H1 (cell line): ENCODE data around the gene SLC25A52. TPM values are rescaled to one million over a fixed set of nuclear protein-coding genes. Genes with fewer than 3 reads are reported as not detected.

Experiments
- CTCF ChIA-PET: fragments of 300-600 bp; sonication (Branson Sonifier 250); formaldehyde crosslinking; loops from one replicate; lab custom pipeline; 2021; ENCODE audit not compliant: partially characterized antibody; lab: Charles Lee
- POLR2A ChIA-PET: fragments of 300-600 bp; sonication (Branson Sonifier 250); formaldehyde crosslinking; loops from one replicate; lab custom pipeline; 2021; ENCODE audit warnings: inconsistent platforms; ENCODE audit not compliant: partially characterized antibody; lab: Charles Lee
- DNase-seq, 2 experiments: peaks; one replicate each; pipeline versions ENCODE4 v3.0.0 to v3.0.0-alpha.2; 2010 to 2022; ENCODE audit warnings: low spot score in 2 of 2, low read depth in 1 of 2, mixed read lengths in 1 of 2
- FAIRE-seq: peaks from 2 replicates; lab custom pipeline; 2011; peaks lifted over from hg19 to GRCh38; lab: Jason Lieb, UNC
- H2AFZ ChIP-seq: 2 replicates; pipeline ENCODE4 v1.8.1; 2012; ENCODE audit warnings: low read length, inconsistent platforms
- H2AK5ac ChIP-seq: 2 replicates; pipeline ENCODE4 v1.6.1; 2013; ENCODE audit warnings: low read depth, low read length
- H2BK120ac ChIP-seq: replicated peaks from 2 replicates; pipeline ENCODE3; 2013; ENCODE audit warnings: low read depth, low read length, inconsistent platforms
- H2BK12ac ChIP-seq: 2 replicates; pipeline ENCODE4 v1.6.1; 2013; ENCODE audit warnings: low read depth, low read length
- H2BK15ac ChIP-seq: 2 replicates; pipeline ENCODE4 v1.6.1; 2013; ENCODE audit warnings: low read length
- H2BK20ac ChIP-seq: 2 replicates; pipeline ENCODE4 v1.6.1; 2013; ENCODE audit warnings: low read length
- H2BK5ac ChIP-seq: 2 replicates; pipeline ENCODE4 v1.6.1; 2013; ENCODE audit warnings: low read depth, low read length
- H3K14ac ChIP-seq: 2 replicates; pipeline ENCODE4 v1.6.1; 2013; ENCODE audit warnings: inconsistent platforms; ENCODE audit not compliant: insufficient read length
- H3K18ac ChIP-seq: 2 replicates; pipeline ENCODE4 v1.6.1; 2013; ENCODE audit warnings: low read length; ENCODE audit errors: extremely low read depth
- H3K23ac ChIP-seq: 2 replicates; pipeline ENCODE4 v1.6.1; 2013; ENCODE audit warnings: inconsistent platforms; ENCODE audit not compliant: insufficient read length
- H3K23me2 ChIP-seq: 2 replicates; pipeline ENCODE4 v1.6.1; 2013; ENCODE audit warnings: low read depth, low read length
- H3K27ac ChIP-seq: 2 replicates; pipeline ENCODE4 v1.6.1; 2011; ENCODE audit warnings: low read depth, low read length, inconsistent platforms
- H3K27me3 ChIP-seq, 4 experiments: replicated peaks in 1 of 4; 1 replicate in 1 of 4; 2 replicates in 3 of 4; pipeline versions ENCODE4 v1.6.1 to v1.8.1; 2011 to 2013; ENCODE audit warnings: low read length in 3 of 4, mild to moderate bottlenecking in 3 of 4, inconsistent platforms in 2 of 4, mixed read lengths in 2 of 4, moderate library complexity in 1 of 4; ENCODE audit not compliant: control insufficient read depth in 3 of 4, insufficient read depth in 3 of 4; ENCODE audit errors: extremely low read depth in 1 of 4
- H3K36me3 ChIP-seq, 4 experiments: 2 replicates each; pipeline versions ENCODE4 v1.6.1 to v1.8.1; 2011 to 2013; ENCODE audit warnings: mild to moderate bottlenecking in 4 of 4, low read length in 3 of 4, moderate library complexity in 2 of 4, control low read depth in 1 of 4, inconsistent platforms in 1 of 4; ENCODE audit not compliant: insufficient read depth in 4 of 4, control insufficient read depth in 2 of 4
- H3K4ac ChIP-seq: replicated peaks from 2 replicates; pipeline ENCODE3; 2013; ENCODE audit warnings: low read length, low read depth, mixed read lengths, inconsistent platforms; ENCODE audit not compliant: insufficient read length
- H3K4me1 ChIP-seq, 4 experiments: replicated peaks in 1 of 4; 1 replicate in 1 of 4; 2 replicates in 3 of 4; pipeline versions ENCODE4 v1.6.1 to v1.8.1; 2011 to 2013; ENCODE audit warnings: low read length in 3 of 4, inconsistent platforms in 2 of 4, mixed read lengths in 1 of 4; ENCODE audit not compliant: insufficient read depth in 4 of 4, control insufficient read depth in 3 of 4
- H3K4me2 ChIP-seq, 2 experiments: 2 replicates each; pipeline versions ENCODE4 v1.6.1 to v1.8.1; 2011 to 2013; ENCODE audit warnings: low read depth in 2 of 2, low read length in 2 of 2, control low read depth in 1 of 2, inconsistent platforms in 1 of 2, mild to moderate bottlenecking in 1 of 2; ENCODE audit not compliant: insufficient read depth in 1 of 2
- H3K4me3 ChIP-seq, 4 experiments: fragments of 200-600, 300-600 bp in 1 of 4; sonication (generic), shearing (Covaris generic), sonication (Bioruptor Twin) in 1 of 4; 2 replicates each; pipeline versions ENCODE4 v1.5.1 to v1.8.1; 2011 to 2016; ENCODE audit warnings: low read length in 4 of 4, low read depth in 3 of 4, control low read depth in 2 of 4, inconsistent platforms in 2 of 4, mild to moderate bottlenecking in 2 of 4, mixed read lengths in 1 of 4, moderate library complexity in 1 of 4; ENCODE audit not compliant: insufficient read depth in 2 of 4; ENCODE audit errors: extremely low read depth in 1 of 4
- H3K56ac ChIP-seq: replicated peaks from 2 replicates; pipeline ENCODE3; 2013; ENCODE audit warnings: low read depth, mild to moderate bottlenecking, mixed read lengths, low read length, inconsistent platforms; ENCODE audit not compliant: insufficient read length
- H3K79me1 ChIP-seq: 2 replicates; pipeline ENCODE4 v1.6.1; 2013; ENCODE audit warnings: low read depth, low read length, control low read depth
- H3K79me2 ChIP-seq, 2 experiments: 2 replicates each; pipeline versions ENCODE4 v1.6.1 to v1.8.1; 2012 to 2013; ENCODE audit warnings: low read length in 2 of 2, mild to moderate bottlenecking in 2 of 2, inconsistent platforms in 1 of 2; ENCODE audit not compliant: insufficient read depth in 2 of 2, control insufficient read depth in 1 of 2
- H3K9ac ChIP-seq, 4 experiments: replicated peaks in 1 of 4; 1 replicate in 1 of 4; 2 replicates in 3 of 4; pipeline versions ENCODE4 v1.6.1 to v1.8.1; 2011 to 2013; ENCODE audit warnings: low read depth in 3 of 4, low read length in 3 of 4, control low read depth in 2 of 4, mild to moderate bottlenecking in 2 of 4, moderate library complexity in 2 of 4, inconsistent platforms in 1 of 4; ENCODE audit errors: extremely low read depth in 1 of 4
- H3K9me3 ChIP-seq, 2 experiments: 2 replicates each; pipeline versions ENCODE4 v1.6.1 to v1.8.1; 2012 to 2013; ENCODE audit warnings: mild to moderate bottlenecking in 2 of 2, moderate library complexity in 2 of 2, control low read depth in 1 of 2, inconsistent platforms in 1 of 2, low read depth in 1 of 2, low read length in 1 of 2, mixed read lengths in 1 of 2; ENCODE audit not compliant: insufficient read depth in 2 of 2
- H4K20me1 ChIP-seq, 2 experiments: replicated peaks in 1 of 2; 2 replicates each; pipeline versions ENCODE3 to v1.8.1; 2011 to 2013; ENCODE audit warnings: inconsistent platforms in 2 of 2, low read length in 2 of 2, mild to moderate bottlenecking in 1 of 2; ENCODE audit not compliant: insufficient read depth in 2 of 2, control insufficient read depth in 1 of 2
- H4K5ac ChIP-seq: 2 replicates; pipeline ENCODE4 v1.6.1; 2013; ENCODE audit warnings: low read length, low read depth, mixed read lengths, inconsistent platforms; ENCODE audit not compliant: insufficient read length
- H4K8ac ChIP-seq: 2 replicates; pipeline ENCODE4 v1.8.0; 2013; ENCODE audit warnings: mild to moderate bottlenecking, moderate library complexity, low read length, inconsistent platforms; ENCODE audit not compliant: insufficient read depth; ENCODE audit errors: extremely low read depth
- H4K91ac ChIP-seq: replicated peaks from 2 replicates; pipeline ENCODE3; 2013; ENCODE audit warnings: low read length, mixed read lengths, inconsistent platforms; ENCODE audit not compliant: insufficient read length
- NANOG ChIP-seq: IDR thresholded peaks from 2 replicates; pipeline ENCODE4 v1.6.1; 2011; ENCODE audit warnings: low read length, low read depth, mild to moderate bottlenecking, inconsistent platforms; ENCODE audit not compliant: insufficient read depth, poor library complexity, severe bottlenecking
- RFX5 ChIP-seq: IDR thresholded peaks from 2 replicates; pipeline ENCODE4 v1.6.1; 2011; ENCODE audit warnings: low read depth, low read length, improper control_type of control experiment, borderline replicate concordance
- RXRA ChIP-seq: IDR thresholded peaks from 2 replicates; pipeline ENCODE4 v1.6.1; 2011; ENCODE audit warnings: low read depth, mild to moderate bottlenecking, low read length, moderate library complexity; ENCODE audit not compliant: insufficient read depth
- SP1 ChIP-seq: IDR thresholded peaks from 2 replicates; pipeline ENCODE4 v1.6.1; 2011; ENCODE audit warnings: low read depth, low read length
- WGBS, 2 experiments: shearing (Covaris generic) in 1 of 2; methylation state at CpG; one replicate each; pipeline versions ENCODE4 v1.1.6 to v1.1.7; 2013 to 2015; ENCODE audit warnings: low lambda C conversion rate in 2 of 2, mixed read lengths in 2 of 2, inconsistent platforms in 1 of 2, low coverage in 1 of 2, missing lambda C conversion rate in 1 of 2; ENCODE audit not compliant: insufficient replicate concordance in 2 of 2, insufficient coverage in 1 of 2, insufficient read length in 1 of 2; ENCODE audit errors: extremely low coverage in 1 of 2, missing lambda C conversion rate in 1 of 2; 5-methylcytosine and 5-hydroxymethylcytosine counted together
- polyA plus RNA-seq, 7 experiments: library from polyadenylated mRNA; depleted of rRNA in 3 of 7; stranded (reverse) in 5 of 7; unstranded in 2 of 7; fragments of >200 nt in 5 of 7; fragments of 200-250 nt in 2 of 7; gene quantifications; 1 replicate in 5 of 7; 2 replicates in 1 of 7; 4 replicates in 1 of 7; pipeline versions ENCODE4 v1.2.1 to v1.2.3, GENCODE V29; 2011 to 2013; ENCODE audit warnings: missing spikeins in 2 of 7, mixed read lengths in 2 of 7
- total RNA-seq: library from RNA; stranded (reverse); fragmentation: NEBNext Ultra II Directional; extraction: Animal tissue kit (Norgen Biotek cat#: 25700); gene quantifications from 2 replicates; pipeline ENCODE4 v1.2.1, GENCODE V29; 2021

The SLC25A52 gene
- total and polyA plus RNA-seq, 2 of the 8 experiments (the other 6 are each of a cell fraction or from before 2014, with no cell fraction given): not detected

GRCh38 chr18:31718386-31718785 is 42.3 kb downstream of the SLC25A52 start:
- Histone ChIP-seq H3K56ac (no peak overlapping the region), H4K91ac (no peak overlapping the region), H2BK20ac (no peak overlapping the region), H3K23me2 (no peaks in the 10 kb centered on the region), H3K9ac (no peak overlapping the region), H3K4me2 (no peak overlapping the region), H3K4me1 (no peaks in the 10 kb centered on the region), H3K9me3 (no peaks in the 10 kb centered on the region), H3K4me3 (no peak overlapping the region), H2AK5ac (no peak overlapping the region), H3K23ac (no peak overlapping the region), H4K5ac (no peak overlapping the region), H2AFZ (no peak overlapping the region), H3K18ac (no peak overlapping the region), H2BK5ac (no peak overlapping the region), H3K36me3 (no peaks in the 10 kb centered on the region), H2BK15ac (no peak overlapping the region), H4K8ac (no peak overlapping the region), H2BK120ac (no peak overlapping the region), H3K27ac (no peak overlapping the region), H4K20me1 (no peaks in the 10 kb centered on the region), H3K79me1 (no peaks in the 10 kb centered on the region), H3K4ac (no peak overlapping the region), H2BK12ac (no peak overlapping the region), H3K14ac (no peak overlapping the region), H3K79me2 (no peaks in the 10 kb centered on the region), H3K27me3 (no peaks in the 10 kb centered on the region)
- FAIRE-seq (no peak), DNase-seq (no peak)
- CTCF ChIA-PET: interaction anchor here (0.6 to 3.0 kb wide), 6 partner anchors 15 to 162 kb away, joined by 3 to 9 read pairs (median 4); no protein-coding TSS in a partner anchor
- POLR2A ChIA-PET: interaction anchor here (1.5 kb wide), 1 partner anchor 32 kb away, joined by 5 read pairs; no protein-coding TSS in a partner anchor
- no peak for TF ChIP-seq NANOG
- no peak for TF ChIP-seq RFX5
- no peak for TF ChIP-seq SP1
- no peak for TF ChIP-seq RXRA
- WGBS, 2 experiments: 96% methylated on average over 3 of the region's 3 CpGs; no CpG with 5 or more reads in 1 of the 2 experiments
